GM18868 (cell line): ENCODE measurements around the gene ERN1.

Experiments used
- ATAC-seq: cut with Tn5 transposase; IDR thresholded peaks from one replicate; pipeline ENCODE4 v1.9.1; 2021; ENCODE audit warnings: mild to moderate bottlenecking, moderate library complexity; ENCODE audit not compliant: unreplicated experiment

ERN1 gene

DNA sequence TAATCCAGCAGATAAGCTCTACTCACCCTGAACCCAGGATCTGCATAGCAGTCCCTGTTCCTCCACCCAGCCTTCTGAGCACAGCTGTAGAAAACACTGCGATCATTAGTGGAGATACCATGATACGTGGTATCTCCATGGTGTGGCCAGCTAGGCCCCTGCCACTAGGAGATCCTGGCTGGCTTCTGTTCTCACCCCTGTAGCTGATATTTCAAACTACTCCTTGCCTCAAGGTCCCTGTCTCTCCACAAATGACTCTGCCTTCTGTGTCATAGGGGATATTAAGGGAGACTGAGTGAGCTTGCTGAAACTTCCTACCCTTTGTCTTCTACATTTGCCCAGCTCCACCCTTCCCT, 44.3 kb downstream of the ERN1 start:
- ATAC-seq, result no peak

DNA sequence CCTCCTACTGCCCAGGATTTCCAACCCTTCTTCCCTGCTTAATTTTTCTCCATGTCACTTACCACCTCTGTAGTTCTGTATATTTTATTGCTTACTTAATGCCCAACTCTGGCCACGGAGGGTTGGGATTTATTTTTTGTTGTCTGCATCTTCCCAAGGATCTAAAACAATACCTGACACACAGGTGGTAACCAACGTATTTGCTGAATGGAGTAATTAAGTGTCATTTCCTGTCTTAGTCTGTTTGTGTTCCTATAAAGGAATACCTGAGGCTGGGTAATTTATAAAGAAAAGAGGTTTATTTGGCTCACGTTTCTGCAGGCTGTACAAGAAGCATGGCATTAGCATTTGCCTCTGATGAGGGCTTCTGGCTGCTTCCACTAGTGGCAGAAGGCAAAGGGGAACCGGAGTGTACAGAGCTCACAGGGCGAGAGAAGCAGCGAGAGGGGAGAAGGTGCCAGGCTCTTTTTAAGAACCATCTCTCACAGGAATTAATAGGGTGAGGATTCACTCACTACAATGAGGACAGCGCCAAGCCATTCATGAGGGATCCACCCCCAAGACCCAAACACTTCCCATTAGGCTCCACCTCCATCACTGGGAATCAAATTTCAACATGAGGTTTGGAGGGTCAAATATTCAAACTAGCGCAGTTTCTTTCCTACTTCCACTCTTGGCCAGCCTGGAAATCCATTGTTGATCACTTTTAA, 44.8 kb downstream of the ERN1 start:
- ATAC-seq, result no peak

DNA sequence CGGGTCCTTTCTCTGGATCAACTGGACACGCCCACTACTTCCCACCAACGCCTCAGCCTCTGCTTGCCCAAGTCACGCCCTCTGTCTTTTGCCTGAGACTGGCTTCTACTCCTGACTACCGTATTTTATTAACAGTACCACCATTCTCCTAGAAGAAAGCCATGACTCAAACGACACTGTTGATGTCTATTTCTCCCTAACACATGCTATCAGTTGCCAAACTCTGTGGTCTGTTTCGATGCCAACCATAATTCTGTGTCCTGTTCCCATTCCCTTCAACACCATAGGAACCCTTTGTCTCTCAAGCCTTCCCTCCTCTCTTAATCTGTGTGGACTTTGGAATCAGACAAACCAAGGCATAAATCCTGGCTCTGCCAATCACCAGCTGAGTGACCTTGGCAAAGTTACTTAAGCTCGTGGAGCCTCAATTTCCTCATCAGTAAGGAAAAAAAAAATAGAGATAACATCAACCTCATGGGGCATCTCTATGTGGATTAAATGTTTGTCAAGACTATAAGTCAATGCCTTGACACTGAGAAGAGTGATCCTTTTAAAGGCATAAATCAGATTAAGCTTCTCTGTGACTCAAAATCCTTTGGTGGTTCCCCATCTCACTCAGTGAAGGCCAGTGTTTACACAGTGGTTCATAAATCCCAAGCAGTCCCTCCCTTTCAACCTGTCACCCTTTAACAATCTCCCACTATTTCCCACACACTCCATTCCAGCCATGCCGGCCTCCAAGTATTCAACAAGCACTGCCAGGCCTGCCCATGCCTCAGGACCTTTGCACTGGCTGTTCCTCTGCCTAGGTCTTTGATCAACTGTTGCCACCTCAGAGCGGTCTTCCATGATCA, 45.6 kb downstream of the ERN1 start:
- ATAC-seq, result no peak

DNA sequence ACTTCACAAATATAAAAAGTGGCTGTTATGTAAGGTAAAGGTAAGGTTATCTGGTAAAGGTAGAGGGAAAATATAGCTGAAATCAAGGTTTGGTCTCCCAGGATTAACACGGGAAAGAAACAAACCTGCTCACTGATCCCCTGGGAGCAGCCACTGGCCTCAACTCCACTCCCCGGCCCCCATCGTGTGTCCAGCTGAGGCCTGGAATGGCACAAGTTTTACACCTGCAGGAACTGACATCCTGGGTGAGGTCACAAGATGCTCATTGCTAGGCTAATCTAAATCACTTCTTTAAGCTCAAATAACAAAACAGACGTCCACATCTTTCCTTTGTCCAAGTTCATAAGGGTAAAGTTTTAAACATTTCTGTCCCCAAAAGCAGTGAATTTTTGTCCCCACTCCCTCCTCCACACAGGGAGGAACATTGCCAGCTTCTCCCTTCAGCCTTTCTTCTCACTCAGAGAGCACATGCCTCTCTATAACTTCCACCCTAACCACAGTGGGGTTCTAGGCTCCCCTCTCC, 46.3 kb downstream of the ERN1 start:
- ATAC-seq, result no peak

DNA sequence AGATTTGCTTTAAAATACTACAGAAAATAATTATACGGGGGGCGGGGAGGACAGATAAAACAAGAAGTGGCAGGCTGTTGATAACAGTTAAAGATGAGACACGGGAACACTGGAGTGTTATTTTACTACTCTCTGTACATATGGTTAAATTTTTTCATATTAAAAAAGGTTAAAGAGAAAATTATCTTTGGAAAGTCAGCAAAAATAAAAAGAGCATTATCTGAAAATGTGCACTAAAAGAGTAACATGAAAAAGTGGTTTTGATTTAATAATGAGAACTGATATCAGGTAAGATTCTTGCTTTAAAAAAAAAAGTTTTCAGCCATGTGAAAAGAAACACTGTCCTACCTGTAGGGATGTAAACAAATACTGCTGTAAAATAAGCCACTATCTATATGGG, 46.9 kb downstream of the ERN1 start:
- no peak for ATAC-seq

DNA sequence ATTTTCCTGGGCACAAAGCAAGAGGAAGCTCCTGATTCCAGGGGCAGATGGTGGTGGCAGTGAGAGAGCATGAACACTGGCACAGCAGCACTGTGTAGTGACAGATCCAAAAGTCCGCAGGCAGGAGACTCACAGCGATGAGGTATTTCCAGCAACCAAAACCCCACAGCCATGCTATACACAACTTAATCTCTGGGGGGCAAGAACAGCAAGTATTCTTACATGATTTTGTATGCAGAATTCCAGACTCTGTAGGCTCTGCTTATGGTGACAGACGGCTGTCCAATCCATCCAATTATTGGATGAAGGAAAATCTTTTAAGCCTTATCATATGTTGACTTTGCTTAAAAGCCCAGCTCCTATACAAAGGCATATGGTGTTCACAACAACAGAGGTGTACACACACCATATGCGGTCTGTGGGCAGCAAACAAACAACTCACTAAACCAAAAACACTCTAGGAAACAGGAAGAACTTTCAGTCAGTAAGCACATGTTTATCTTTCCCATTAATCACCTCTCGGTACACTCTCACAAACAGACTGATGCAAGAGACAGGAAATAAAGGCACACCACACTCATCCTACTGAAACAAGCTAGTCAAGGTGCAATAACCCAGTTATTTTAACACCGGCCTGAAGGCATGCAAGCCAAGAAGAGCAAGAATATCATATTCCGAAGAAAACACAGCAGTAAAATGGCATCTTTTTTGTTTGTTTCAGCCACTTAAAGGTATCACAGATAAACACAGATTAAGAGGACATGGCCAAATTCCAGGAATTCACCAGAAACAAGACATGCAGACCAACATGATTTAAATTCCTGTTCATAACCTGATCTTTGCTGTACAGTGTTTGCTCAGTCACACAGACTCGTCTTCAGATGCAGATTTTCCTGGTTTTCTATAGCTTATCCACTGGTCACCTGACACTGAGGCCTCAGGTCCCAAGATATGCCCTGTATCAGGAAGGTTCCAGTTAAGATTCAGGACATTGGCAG, 47.8 kb downstream of the ERN1 start:
- peak; percentile 69 for ATAC-seq

DNA sequence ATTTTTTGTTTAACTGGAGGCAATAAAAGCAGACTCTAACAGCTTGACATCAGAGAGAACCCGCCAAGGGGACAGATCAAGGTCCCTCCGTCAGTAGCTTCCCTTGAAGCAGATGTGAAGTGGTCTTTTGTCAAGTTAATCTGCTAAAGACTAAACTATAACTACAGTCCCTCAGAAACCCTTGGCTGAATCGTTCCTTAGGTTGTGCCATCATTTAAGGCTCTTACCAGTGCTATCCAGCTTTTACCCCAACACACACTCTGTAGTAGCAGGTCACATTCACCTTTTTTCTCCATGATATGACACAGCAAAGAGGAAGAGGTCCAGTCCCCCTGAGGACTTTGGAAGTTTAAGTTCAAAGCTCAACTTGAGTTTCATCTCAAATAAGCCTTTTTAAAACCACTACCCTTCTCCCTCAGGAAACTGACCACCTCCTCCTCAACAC, 49.7 kb downstream of the ERN1 start:
- ATAC-seq, result no peak

DNA sequence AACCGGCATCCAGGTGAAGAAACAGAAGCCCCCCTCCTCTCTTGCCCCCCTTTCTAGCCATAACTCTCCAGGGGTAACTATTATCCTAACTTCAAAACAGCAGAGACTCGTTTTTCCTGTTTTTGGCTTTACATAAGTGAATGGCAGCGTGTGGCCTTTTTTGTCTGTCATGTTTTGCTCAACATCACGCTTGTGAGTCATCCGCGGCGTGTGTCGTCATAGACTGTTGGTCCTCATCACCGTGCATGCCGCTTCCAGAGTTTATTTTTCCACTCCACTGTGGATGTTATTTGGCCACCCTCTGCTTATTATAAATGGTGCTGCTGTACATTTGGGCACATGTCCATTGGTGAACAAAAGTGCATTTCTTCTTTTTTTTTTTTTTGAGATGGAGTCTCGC, 52.6 kb downstream of the ERN1 start:
- no peak for ATAC-seq

DNA sequence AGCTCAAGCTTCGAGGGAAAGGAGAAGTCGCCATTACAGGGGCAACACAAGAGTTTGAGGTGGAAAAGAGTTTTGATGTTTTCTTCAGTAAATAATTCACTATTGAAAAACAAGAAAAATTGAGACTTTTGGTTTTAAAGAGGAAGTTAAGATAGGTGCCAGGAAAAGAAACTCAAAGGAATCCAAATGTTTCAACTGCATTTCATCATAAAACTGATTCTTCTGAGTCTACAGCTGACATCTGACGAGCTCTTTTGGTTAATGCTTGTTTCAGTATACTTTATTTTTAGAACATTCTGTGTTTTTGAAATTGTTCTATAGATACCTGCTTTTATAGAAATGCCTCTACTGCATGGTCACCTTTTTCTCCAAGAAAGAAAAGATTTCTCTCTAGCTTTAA, 54.0 kb downstream of the ERN1 start:
- ATAC-seq, result no peak

DNA sequence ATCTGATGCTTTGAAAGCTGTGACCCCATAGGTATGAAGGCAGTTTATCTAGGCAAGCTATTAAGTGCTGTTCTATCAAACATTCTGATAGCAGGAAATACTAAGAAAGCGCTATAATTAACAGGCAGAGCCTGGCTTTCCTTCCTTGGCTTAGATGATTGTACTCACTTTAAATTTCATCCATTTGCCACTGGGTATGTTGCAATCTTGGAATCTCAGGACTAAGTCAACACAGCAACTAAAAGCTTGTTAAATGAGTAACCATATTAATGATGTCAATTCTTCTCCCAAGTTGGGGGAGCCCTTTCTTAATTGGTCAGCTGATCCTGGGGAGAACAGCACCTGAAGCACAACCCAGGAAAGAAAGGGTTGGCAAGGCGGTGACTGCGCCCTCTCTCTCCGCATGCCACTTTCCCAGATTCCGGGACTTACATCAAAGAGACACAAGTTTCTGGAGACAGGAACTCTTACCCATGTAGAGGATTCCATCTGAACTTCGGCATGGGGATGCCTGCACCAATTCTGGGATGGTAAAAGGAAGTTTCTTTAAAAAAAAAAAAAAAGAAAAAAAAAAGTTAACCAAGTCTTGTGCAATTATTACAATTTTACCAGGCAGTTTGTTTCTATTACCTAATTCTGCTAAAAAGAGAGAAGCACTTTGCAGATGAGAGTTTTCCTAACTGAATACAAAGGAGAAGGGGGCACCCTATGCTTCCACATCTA, 55.1 kb downstream of the ERN1 start:
- no peak for ATAC-seq

DNA sequence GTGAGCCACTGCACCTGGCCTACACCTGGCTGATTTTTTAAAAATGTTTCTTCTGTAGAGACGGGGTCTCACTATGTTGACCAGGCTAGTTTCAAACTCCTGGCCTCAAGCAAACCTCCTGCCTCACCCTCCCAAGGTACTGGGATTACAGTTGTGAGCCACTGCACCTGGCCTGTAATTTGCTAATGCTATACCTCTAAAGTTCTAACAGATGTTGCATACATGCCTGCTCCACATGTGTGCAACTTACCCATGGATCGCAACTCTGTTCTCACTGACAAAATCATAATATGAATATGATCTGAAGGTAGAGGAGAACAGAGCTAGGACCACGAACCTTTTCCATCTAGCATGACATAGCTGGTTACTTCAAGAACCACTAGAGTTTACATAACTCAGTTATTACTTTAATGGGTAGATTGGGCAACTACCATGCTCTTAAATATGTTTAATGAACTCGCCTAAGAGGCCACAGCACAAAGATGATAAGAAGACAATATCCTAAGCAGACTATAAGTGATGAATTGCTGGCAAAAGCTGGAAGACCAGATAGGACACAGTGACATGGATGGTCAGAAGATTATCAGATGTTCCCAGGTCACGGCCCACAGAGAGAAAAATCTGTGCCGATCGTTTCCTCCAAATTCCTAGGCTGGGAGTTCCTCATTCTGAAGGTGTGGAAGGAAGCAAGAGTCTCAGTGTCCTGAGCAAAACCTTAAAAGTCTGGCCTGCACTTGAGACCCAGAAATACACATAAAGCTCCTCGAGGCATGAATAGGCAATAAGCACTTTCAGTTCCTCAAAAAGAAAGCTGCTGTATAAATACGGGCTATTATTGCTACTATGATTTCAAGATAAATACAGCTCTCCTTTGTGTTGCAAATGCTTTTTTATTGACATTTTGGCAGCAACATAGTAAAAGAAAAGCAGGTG, 55.9 kb downstream of the ERN1 start:
- peak; percentile 81 for ATAC-seq

DNA sequence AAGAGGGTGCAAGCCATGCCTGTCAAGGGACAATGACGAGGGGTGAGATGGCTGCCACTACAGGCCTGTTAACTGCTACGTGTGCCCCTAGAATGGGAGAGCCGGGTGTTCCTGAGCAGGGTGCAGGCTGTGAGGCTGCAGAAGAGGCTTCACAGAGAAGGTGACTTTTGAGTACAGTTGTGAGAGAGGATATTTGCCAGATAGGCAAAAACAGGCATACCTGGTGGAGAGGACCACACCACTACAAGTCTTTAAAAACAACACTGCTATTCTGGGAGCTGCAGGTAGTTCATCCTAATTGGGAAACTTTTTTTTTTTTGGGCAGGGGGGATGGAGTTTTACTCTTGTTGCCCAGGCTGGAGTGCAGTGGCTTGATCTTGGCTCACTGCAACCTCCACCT, 58.8 kb downstream of the ERN1 start:
- ATAC-seq, result no peak

DNA sequence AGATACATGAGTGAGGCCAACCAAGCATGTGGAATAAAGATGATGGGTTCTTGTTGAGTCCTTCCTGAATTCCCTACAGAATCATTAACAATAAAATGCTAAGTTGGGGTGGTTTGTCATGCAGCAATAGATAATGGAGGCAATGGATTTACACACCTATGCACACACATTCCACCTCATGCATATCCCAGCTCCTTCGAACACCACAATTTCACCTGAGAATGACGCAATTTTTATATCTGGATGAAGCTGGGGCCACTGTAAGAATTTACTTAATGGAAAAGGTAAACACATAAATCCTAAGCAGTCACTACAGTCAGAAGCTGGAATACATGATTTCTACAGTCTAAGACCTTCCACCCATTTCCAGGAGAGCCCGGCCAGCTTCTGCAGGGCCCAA, 59.7 kb downstream of the ERN1 start:
- ATAC-seq, result no peak

DNA sequence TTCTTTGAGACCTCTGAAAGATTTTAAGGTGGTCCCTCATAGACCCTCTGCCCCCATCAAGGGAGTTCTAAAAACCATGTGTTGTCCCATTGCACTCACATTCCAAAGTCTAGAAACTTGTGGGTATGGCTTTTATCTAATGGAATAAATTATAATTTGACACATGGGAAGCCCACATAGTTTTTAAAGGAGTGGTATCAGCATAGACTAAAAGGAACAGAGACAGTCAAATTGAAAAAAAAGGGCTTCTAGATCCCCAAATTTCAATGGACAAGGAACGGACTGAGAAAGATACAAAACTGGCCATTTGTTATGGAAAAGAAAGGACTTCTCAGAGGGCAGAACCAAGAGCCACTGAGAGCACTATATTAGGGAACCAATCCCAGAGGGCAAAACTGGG, 60.8 kb downstream of the ERN1 start:
- no peak for ATAC-seq

DNA sequence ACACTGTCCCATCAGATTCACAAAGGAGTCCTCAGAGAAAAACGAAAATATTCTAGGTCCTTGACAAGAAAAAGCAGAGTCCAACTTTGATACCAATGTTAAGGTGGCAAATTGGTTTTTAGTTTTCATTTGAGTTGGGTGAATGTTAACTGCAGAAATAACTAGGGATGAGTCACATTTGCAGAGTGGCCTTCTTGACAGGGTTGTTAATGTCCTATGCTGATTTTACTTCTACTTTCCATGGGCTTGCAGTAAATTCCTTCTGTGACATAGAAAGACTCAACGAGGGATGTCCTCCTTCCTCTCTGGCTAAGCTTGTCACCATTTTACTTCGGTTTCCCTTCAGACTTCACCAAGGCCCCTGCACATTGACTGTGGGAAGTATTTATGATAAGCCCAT, 62.3 kb downstream of the ERN1 start:
- no peak for ATAC-seq

DNA sequence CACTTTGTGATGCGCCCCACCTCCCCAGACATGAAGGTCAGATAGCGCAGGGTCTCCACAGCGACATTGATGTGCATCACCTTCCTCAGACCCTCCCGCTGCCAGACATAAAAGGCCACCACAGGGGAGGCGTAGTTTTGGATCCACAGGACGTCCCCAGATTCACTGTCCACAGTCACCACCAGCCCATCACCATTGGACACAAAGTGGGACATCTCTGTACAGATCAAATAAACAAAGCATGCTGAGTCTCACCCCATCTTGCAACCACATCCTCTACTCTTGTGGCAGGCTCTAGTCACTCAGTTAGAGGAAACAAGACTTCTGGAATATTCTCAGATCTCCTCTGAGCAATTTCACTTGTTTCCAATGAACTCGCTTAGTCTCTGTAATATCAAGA, 63.2 kb downstream of the ERN1 start:
- ATAC-seq, result no peak

DNA sequence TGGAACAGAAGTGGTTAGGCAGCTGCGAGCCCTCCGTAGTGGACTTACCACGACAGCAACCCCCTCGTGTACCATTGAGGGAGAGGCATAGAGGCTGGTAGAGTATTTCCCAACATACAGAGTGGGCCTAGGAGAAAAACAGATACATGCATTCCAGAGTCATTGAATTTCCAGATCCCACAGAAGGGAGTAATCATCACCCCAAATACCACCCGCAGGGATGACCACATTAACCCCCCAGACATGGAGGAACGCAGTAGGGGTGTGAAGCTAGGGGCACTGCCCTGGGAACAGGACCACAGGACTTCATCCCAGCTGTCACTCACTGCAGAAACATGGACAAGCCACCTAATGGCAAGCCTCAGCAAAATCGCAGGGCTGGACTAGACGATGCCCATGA, 64.8 kb downstream of the ERN1 start:
- ATAC-seq, result no peak

DNA sequence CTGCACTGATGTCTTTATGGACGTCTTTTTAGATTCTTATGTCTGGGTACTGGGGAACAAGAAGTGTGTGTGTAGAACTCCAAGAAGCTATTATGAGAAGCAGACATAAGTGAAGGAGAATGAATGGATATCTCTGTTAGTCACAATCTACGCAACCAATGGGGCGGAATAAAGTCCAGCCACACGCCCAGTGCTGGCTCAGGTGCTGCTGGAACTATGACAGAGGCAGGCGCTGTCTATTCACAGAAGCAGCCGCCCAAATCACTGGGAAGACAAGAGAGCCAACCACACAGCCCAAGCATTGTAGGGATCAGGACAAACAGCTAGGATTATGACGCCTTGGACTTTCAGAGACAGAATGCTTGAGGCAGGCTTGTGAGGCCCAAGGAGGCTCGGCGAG, 65.6 kb downstream of the ERN1 start:
- no peak for ATAC-seq

DNA sequence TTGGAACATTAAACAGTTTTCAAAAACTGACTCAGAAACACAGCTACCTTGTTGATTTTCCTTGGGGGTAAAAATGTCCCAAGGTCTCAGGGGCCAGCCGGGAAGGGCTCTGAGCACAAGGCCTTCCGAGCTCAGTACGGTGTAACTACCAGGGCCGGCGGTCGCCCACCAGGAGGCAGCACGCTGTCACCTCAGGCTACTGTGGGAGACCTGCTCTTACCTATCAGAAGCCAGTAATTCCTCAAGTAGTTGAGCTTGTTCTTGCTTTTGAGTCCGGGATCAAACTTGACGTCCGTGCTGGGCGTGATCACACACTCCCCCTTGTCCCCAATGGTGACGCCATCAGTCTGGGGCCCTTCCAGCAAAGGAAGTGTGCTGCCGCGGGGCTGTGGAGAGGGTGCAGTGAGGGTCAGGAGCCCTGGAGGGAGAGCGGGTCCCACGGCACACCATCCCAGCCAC, 66.1 kb downstream of the ERN1 start:
- ATAC-seq, result no peak
